ENCODE results near the gene C6orf62. TPM values are rescaled to one million over a fixed set of nuclear protein-coding genes. Genes with fewer than 3 reads are reported as not detected.
"Not testable (repeated sequence)": the region's sequence is repeated elsewhere in the genome, so short reads cannot be mapped to it uniquely, and the experiment has no call there.

Gene C6orf62
- total RNA-seq = 109 TPM in 2 replicates

DNA sequence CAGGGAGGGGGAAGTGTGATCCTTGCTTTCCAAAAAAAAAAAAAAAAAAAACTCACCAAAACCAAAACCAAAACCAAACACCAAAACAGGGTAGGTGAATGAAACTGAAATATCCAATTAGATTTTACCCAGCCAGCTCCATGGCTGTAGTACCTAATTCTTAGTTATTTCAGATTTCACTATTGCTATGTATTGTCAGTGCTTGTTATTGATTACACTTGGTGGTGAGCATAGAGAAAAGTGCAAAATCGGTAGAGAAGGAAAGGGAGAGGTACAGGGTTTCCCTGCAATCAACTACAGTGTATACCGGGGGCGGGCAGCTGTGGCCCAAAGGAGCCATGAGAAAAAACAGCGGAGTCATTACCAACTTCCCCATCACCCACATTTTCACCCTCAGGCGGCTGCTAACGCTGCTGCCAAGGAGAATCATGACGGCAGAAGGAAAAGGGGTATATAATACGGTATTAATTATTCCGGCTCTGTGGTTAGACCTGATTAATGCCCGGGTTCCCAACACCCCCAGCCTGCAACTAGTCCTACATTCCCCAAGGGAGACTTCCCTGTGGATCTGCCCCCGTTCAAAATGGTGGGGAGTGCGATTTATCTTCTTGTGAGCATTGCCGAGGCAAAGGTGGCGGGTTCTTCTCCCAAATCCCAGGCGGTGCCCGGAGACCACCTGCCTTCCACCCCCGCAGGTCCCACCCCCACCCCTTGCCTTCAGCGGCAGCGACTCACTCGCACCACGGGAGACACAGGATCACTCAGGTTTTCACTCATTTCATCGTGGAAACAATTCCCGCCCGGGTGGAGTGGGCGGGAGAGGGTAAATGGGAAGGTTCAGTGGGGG is at the start of gene C6orf62:
Gene C6orf62, minus strand, starts transcription at position 30 of the 847 bp plus-strand sequence. CDS start 486 bp downstream, outside the sequence.
- Mint-ChIP-seq H3K27me3 (ENCODE audit: insufficient read depth) (no peaks in the 10 kb centered on the region), H3K36me3 (ENCODE audit: low read depth) (peaks cover 40% of the 10 kb centered on the region), H3K4me3 (peak within 1 kb of the TSS; percentile 100), H3K27ac (peak within 1 kb of the TSS; percentile 96), H3K4me1 (ENCODE audit: low read depth) (peaks cover 58% of the 10 kb centered on the region), H3K9me3 (no peaks in the 10 kb centered on the region)
- peak; percentile 53 for DNase-seq (ENCODE audit: low spot score)
- intact Hi-C loops (cut with micrococcal nuclease) = loop anchor here (1.0 to 2.0 kb wide), 3 partner anchors 139 to 288 kb away; no protein-coding TSS in a partner anchor

DNA sequence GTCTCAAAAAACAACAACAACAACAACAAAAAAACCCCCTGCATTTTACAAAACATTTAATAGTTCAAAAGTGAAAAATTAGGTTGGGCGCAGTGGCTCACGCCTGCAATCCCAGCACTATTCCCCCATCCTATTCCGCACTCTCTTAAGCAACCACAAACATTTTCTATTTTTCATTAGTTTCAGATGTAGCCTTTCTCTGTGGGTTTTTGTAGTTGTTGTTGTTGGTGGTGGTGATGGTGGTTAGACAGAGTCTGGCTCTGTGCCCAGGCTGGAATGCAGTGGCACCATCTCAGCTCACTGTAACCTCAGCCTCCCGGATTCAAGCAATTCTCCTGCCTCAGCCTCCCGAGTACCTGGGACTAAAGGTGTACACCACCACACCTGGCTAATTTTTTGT is 49.4 kb upstream of the C6orf62 start:
- no peak overlapping the region for H3K27ac Mint-ChIP-seq
- H3K36me3 Mint-ChIP-seq (ENCODE audit: low read depth) = no peaks in the 10 kb centered on the region
- DNase-seq (ENCODE audit: low spot score) = no peak
- peaks cover 6% of the 10 kb centered on the region for H3K4me1 Mint-ChIP-seq (ENCODE audit: low read depth)
- no peaks in the 10 kb centered on the region for H3K9me3 Mint-ChIP-seq
- H3K27me3 Mint-ChIP-seq (ENCODE audit: insufficient read depth) = no peaks in the 10 kb centered on the region
- no peak overlapping the region for H3K4me3 Mint-ChIP-seq
- intact Hi-C loops (cut with micrococcal nuclease) = loop anchor here (5.0 kb wide), 1 partner anchor 336 kb away; no protein-coding TSS in a partner anchor

DNA sequence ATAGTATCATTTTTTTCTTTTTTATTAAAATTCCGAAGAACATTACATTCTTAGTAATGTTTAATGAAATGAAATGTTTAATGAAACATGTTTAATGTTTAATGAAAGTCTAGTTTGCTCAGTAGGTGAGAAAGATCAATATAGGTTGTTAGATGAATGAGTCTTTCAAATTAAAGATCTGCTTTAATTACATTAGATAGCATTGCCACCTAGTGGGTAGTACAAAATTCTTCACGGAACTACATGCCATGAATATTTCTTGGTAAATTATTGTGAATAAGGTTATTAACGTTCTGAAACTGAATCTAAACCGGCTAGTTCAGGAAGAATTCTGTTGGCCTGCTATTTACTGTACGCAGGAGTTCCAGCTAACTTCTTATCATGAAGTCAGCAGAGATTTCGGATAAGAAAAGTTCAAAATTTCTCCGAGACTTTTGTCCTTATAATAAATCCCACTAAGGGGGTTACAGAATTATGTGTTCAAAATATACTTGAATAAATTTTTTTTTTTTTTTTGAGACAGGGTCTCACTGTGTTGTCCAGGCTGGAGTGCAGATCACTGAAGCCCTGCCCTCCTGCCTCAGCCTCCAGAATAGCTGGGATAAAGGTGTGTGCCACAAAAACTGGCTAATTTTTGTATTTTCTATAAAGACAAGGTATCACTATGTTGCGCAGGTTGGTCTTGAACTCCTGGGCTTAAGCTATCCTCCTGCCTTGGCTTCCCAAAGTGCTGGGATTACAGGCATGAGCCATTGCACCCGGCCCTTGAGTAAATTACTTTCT is 47.9 kb upstream of the C6orf62 start:
- Mint-ChIP-seq H3K4me3 (no peak overlapping the region), H3K9me3 (no peaks in the 10 kb centered on the region), H3K27ac (no peak overlapping the region), H3K4me1 (ENCODE audit: low read depth) (peaks cover 9% of the 10 kb centered on the region), H3K27me3 (ENCODE audit: insufficient read depth) (no peaks in the 10 kb centered on the region), H3K36me3 (ENCODE audit: low read depth) (no peaks in the 10 kb centered on the region)
- intact Hi-C loops (cut with micrococcal nuclease) = loop anchor here (1.0 to 5.0 kb wide), 4 partner anchors 24 to 335 kb away; no protein-coding TSS in a partner anchor
- no peak for DNase-seq (ENCODE audit: low spot score)

DNA sequence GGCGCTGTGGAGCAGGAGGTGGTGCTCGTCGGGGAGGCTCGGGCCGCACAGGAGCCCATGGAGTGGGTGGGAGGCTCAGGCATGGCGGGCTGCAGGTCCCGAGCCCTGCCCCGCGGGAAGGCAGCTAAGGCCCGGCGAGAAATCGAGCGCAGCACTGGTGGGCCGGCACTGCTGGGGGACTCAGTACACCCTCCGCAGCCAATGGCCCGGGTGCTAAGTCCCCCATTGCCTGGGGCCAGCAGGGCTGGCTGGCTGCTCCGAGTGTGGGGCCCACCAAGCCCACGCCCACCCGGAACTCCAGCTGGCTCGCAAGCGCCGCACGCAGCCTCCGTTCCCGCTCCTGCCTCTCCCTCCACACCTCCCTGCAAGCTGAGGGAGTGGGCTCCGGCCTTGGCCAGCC is 47.0 kb upstream of the C6orf62 start:
- not testable (repeated sequence) for H3K36me3 Mint-ChIP-seq (ENCODE audit: low read depth); H3K27ac Mint-ChIP-seq; DNase-seq (ENCODE audit: low spot score); H3K9me3 Mint-ChIP-seq; H3K27me3 Mint-ChIP-seq (ENCODE audit: insufficient read depth); H3K4me3 Mint-ChIP-seq
- intact Hi-C loops (cut with micrococcal nuclease) = loop anchor here (1.0 to 5.0 kb wide), 4 partner anchors 23 to 334 kb away; no protein-coding TSS in a partner anchor
- peaks cover 13% of the 10 kb centered on the region for H3K4me1 Mint-ChIP-seq (ENCODE audit: low read depth)

DNA sequence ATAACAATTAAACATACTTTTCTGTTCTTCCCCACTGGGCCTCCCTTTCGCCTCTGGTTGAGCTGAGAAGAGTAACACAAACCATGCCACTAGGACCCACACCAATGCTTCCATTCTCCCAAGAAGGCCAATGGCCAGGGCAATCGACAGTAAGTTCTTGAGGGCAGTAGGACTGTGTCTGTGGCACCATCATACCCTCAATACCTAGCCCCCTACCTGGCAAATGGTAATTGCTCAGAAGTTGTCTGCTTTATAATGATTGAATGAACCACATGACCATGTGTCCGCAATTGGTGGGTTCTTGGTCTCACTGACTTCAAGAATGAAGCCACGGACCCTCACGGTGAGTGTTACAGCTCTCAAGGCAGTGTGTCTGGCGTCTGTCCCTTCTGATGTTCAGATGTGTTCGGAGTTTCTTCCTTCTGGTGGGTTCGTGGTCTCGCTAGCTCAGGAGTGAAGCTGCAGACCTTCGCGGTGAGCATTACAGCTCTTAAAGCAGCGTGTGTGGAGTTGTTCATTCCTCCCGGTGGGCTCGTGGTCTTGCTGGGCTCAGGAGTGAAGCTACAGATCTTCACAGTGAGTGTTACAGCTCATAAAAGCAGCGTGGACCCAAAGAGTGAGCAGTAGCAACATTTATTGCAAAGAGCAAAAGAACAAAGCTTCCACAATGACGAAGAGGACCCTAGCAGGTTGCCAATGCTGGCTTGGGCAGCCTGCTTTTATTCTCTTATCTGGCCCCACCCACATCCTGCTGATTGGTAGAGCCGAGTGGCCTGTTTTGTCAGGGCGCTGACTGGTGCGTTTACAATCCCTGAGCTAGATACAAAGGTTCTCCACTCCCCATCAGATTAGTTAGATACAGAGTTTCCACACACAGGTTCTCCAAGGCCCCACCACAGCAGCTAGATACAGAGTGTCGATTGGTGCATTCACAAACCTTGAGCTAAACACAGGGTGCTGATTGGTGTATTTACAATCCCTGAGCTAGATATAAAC is 46.2 kb upstream of the C6orf62 start:
- H3K4me3 Mint-ChIP-seq; H3K36me3 Mint-ChIP-seq (ENCODE audit: low read depth); H3K27me3 Mint-ChIP-seq (ENCODE audit: insufficient read depth); H3K9me3 Mint-ChIP-seq; DNase-seq (ENCODE audit: low spot score): not testable (repeated sequence)
- peak overlapping the region; percentile 6 for H3K27ac Mint-ChIP-seq
- peaks cover 17% of the 10 kb centered on the region for H3K4me1 Mint-ChIP-seq (ENCODE audit: low read depth)
- intact Hi-C loops (cut with micrococcal nuclease) = loop anchor here (5.0 kb wide), 1 partner anchor 333 kb away; no protein-coding TSS in a partner anchor

DNA sequence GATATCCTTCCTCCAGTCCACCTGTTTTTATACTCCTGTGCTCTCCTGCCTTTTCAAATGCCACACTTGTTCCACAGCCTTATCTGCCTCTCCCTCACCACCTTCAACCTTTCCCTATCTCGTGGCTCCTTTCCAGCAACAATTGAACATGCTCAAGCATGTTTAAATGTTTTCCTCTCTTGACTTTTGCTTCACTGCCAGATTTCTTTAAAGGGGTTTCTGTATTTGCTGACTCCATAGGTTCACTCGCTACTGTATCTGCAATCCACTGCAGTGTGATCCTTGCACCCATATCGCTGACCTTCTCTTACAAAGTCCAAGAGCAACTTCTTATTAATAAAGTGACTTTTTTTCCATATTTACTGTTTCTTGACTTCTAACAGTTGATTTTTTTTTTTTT is 44.6 kb upstream of the C6orf62 start:
- H3K36me3 Mint-ChIP-seq (ENCODE audit: low read depth) = no peaks in the 10 kb centered on the region
- H3K27me3 Mint-ChIP-seq (ENCODE audit: insufficient read depth) = no peaks in the 10 kb centered on the region
- no peak overlapping the region for H3K27ac Mint-ChIP-seq
- intact Hi-C loops (cut with micrococcal nuclease) = no loop called here
- no peak for DNase-seq (ENCODE audit: low spot score)
- H3K4me3 Mint-ChIP-seq = no peak overlapping the region
- no peaks in the 10 kb centered on the region for H3K9me3 Mint-ChIP-seq
- H3K4me1 Mint-ChIP-seq (ENCODE audit: low read depth) = peaks cover 17% of the 10 kb centered on the region

DNA sequence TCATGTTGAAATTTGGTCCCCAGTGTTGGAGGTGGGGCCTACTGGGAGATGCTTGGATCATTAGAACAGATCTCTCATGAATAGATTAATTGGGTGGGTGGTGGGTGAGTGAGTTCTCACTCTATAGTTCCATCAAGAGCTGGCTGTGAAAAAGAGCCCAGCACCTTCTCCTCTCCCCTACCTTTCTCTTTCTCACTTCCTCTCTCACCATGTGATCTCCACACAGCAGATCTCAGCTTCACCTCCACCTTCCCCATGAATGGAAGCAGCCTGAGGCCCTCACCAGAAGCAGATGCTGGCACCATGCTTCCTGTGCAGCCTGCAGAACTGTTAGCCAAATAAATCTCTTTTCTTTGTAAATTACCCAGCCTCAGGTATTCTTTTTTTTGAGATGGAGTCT is 42.9 kb upstream of the C6orf62 start:
- intact Hi-C loops (cut with micrococcal nuclease) = no loop called here
- H3K4me3 Mint-ChIP-seq = no peak overlapping the region
- DNase-seq (ENCODE audit: low spot score) = no peak
- H3K9me3 Mint-ChIP-seq = no peaks in the 10 kb centered on the region
- peaks cover 16% of the 10 kb centered on the region for H3K4me1 Mint-ChIP-seq (ENCODE audit: low read depth)
- no peaks in the 10 kb centered on the region for H3K36me3 Mint-ChIP-seq (ENCODE audit: low read depth)
- H3K27ac Mint-ChIP-seq = no peak overlapping the region
- H3K27me3 Mint-ChIP-seq (ENCODE audit: insufficient read depth) = no peaks in the 10 kb centered on the region

DNA sequence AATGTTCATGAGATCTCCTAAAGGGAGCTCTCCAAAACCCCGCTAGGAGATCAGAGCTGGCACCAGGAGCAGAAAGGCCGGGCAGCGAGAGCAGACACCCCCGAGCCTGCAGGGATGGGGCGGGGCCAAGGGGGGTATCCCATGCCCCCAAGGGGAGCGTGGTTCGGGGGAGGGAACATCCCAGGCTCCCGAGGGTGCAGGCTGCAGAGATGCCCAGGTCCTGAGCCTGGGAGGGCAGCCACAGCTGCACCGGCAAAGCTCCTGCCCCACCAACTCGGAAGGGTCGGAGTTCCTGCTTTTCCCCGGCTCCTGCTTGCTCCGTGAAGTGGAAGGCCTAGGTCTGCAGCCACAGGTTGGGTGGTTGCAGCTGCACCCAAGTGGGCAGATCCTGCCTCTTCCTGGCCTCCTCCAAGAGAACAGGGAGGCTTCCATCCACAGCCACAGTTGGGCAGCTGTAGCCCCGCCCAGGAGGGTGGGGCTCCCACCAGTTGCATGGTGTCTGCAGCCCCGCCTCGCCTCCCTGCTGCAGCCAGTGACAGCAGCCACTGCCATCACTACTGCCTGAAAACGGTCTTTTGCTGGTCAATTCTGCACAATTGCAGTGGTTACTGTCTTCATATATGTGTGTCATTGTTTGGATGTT is 42.4 kb upstream of the C6orf62 start:
- peaks cover 11% of the 10 kb centered on the region for H3K4me1 Mint-ChIP-seq (ENCODE audit: low read depth)
- no peaks in the 10 kb centered on the region for H3K36me3 Mint-ChIP-seq (ENCODE audit: low read depth)
- DNase-seq (ENCODE audit: low spot score) = no peak
- no peak overlapping the region for H3K27ac Mint-ChIP-seq
- H3K4me3 Mint-ChIP-seq = no peak overlapping the region
- intact Hi-C loops (cut with micrococcal nuclease) = no loop called here
- H3K27me3 Mint-ChIP-seq (ENCODE audit: insufficient read depth) = no peaks in the 10 kb centered on the region
- no peaks in the 10 kb centered on the region for H3K9me3 Mint-ChIP-seq

DNA sequence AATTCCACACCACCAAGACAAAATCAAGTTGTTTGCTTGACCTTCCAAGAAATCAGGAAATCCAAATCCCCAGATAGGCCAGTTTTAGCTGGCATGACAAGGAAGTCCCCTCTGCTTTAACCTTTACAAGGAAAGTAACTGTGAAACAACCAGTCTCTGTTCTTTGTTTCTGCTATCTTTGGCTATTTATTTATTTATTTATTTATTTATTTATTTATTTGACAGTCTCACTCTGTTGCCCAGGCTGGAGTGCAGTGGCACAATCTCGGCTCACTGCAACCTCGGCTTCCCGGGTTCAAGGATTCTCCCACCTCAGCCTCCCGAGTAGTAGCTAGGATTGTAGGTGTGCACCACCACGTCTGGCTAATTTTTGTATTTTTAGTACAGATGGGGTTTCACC is 41.3 kb upstream of the C6orf62 start:
- Mint-ChIP-seq H3K27me3 (ENCODE audit: insufficient read depth) (no peaks in the 10 kb centered on the region), H3K27ac (no peak overlapping the region), H3K36me3 (ENCODE audit: low read depth) (no peaks in the 10 kb centered on the region), H3K4me1 (ENCODE audit: low read depth) (peaks cover 11% of the 10 kb centered on the region), H3K4me3 (no peak overlapping the region), H3K9me3 (no peaks in the 10 kb centered on the region)
- intact Hi-C loops (cut with micrococcal nuclease) = no loop called here
- DNase-seq (ENCODE audit: low spot score) = no peak

DNA sequence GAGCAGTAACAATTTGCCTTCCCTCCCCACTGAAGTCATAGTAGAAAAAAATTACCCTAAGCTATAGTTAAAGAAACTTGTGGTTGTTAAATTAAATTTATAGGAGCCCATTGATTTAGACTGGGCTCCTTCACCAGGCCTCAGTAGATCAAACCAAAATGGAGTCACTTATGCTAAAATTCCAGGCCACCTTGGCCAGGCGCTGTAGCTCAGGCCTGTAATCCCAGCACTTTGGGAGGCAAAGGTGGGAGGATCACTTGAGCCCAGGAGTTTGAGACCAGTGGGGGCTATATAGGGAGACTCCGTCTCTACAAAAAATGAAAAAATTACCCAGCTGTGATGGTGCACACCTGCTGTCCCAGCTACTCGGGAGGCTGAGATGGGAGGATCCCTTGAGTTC is 40.8 kb upstream of the C6orf62 start:
- H3K4me3 Mint-ChIP-seq = no peak overlapping the region
- no peaks in the 10 kb centered on the region for H3K36me3 Mint-ChIP-seq (ENCODE audit: low read depth)
- no peak overlapping the region for H3K27ac Mint-ChIP-seq
- no peaks in the 10 kb centered on the region for H3K27me3 Mint-ChIP-seq (ENCODE audit: insufficient read depth)
- peaks cover 11% of the 10 kb centered on the region for H3K4me1 Mint-ChIP-seq (ENCODE audit: low read depth)
- intact Hi-C loops (cut with micrococcal nuclease) = no loop called here
- no peaks in the 10 kb centered on the region for H3K9me3 Mint-ChIP-seq
- DNase-seq (ENCODE audit: low spot score) = no peak

DNA sequence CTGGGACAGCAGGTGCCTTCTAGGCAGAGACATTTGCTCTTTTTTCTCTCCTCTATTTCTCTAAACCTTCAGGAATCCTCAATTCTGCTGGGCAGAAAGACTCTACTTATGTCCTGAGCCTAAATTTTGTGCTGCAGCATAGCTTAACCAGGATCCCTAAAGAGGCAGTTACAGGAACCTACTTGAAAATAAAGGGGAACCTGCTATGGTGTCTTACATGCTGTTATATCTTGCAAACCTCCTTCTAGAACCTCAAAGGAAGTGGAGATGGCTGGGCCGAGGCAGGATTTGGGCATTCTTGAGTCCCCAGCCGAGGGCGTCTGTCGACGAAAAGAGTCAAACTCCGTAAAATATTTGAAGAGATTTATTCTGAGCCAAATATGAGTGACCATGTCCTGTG is 38.7 kb upstream of the C6orf62 start:
- no peak for DNase-seq (ENCODE audit: low spot score)
- Mint-ChIP-seq H3K9me3 (peaks cover 9% of the 10 kb centered on the region), H3K36me3 (ENCODE audit: low read depth) (no peaks in the 10 kb centered on the region), H3K4me3 (no peak overlapping the region), H3K27ac (no peak overlapping the region), H3K4me1 (ENCODE audit: low read depth) (peaks cover 11% of the 10 kb centered on the region), H3K27me3 (ENCODE audit: insufficient read depth) (peaks cover 3% of the 10 kb centered on the region)
- intact Hi-C loops (cut with micrococcal nuclease) = no loop called here

DNA sequence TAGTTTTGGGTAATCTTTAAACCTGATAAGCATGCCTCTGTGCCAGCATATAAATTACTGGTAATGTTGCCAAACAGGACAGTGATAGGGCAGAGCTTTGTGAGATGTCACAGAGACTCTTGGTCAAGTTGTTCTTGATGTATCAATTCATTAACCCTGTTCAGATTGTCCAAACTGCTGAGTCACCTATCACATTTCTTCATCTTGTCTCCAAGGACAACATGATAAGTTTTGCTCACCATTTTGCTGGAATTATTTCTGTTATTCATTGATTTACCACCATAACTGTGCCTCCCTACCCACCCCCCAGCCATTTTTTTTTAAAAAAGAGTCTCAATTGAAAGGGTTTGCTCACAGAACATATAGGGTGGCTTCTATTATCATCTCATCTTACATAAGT is 36.3 kb upstream of the C6orf62 start:
- Mint-ChIP-seq H3K27me3 (ENCODE audit: insufficient read depth) (peaks cover 3% of the 10 kb centered on the region), H3K4me1 (ENCODE audit: low read depth) (no peaks in the 10 kb centered on the region), H3K36me3 (ENCODE audit: low read depth) (no peaks in the 10 kb centered on the region), H3K4me3 (no peak overlapping the region), H3K9me3 (peaks cover 14% of the 10 kb centered on the region), H3K27ac (no peak overlapping the region)
- intact Hi-C loops (cut with micrococcal nuclease) = no loop called here
- no peak for DNase-seq (ENCODE audit: low spot score)
